ENCODE data around the gene KRTAP10-11.

DNA sequence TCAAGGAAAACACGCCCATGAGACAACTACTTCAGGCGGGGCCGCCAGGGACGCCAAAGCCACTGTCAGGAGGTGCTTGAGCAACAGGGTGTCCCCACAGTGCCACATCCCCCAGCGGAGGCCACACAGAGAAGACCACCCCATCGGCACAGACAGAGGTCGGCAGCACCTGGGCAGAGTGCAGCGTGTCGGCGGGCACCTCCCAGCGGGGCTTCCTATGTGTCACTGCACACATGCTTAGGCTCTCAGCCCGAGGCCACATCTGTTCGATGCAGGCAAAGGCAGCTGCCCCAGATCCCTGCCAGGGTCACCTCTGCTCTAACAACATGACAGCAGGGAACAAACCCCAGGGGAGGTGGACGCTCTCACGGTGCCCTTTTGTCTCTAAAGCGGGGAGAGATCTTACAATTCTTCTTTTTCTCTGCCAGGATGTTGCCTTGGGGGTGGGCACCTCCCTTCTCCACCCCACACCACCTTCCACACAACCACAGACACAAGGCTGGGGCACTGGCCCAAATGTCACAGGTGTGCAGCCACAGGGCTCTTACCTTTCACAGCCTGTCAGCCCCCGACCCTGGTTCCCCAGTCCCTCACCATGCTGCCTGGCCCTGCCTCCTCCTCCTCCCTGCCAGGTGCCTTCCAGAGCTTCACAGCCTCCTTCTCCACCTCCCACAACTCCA is 30.2 kb upstream of the KRTAP10-11 start:
- TF ChIP-seq YY1 (IDR thresholded peaks at IDR 0.05; ENCODE audit: low read depth) (no peak), REST (IDR thresholded peaks at IDR 0.05; ENCODE audit: low read depth, low read length) (no peak), POLR2AphosphoS5 (IDR thresholded peaks at IDR 0.05; ENCODE audit: low read depth, low read length) (no peak), FOSL2 (IDR thresholded peaks at IDR 0.05; ENCODE audit: borderline replicate concordance, low read depth) (no peak), RAD21 (IDR thresholded peaks at IDR 0.05; ENCODE audit: low read length) (no peak), FOXM1 (IDR thresholded peaks at IDR 0.05; ENCODE audit: low read depth) (no peak), TEAD4 (IDR thresholded peaks at IDR 0.05; ENCODE audit: borderline replicate concordance, insufficient read depth) (no peak), JUND (IDR thresholded peaks at IDR 0.05) (no peak), NRF1 (IDR thresholded peaks at IDR 0.05; ENCODE audit: low read depth, low read length) (no peak), NFIC (IDR thresholded peaks at IDR 0.05; ENCODE audit: borderline replicate concordance) (no peak), ELF1 (IDR thresholded peaks at IDR 0.05) (no peak)
- TF ChIP-seq, protein P1, sequence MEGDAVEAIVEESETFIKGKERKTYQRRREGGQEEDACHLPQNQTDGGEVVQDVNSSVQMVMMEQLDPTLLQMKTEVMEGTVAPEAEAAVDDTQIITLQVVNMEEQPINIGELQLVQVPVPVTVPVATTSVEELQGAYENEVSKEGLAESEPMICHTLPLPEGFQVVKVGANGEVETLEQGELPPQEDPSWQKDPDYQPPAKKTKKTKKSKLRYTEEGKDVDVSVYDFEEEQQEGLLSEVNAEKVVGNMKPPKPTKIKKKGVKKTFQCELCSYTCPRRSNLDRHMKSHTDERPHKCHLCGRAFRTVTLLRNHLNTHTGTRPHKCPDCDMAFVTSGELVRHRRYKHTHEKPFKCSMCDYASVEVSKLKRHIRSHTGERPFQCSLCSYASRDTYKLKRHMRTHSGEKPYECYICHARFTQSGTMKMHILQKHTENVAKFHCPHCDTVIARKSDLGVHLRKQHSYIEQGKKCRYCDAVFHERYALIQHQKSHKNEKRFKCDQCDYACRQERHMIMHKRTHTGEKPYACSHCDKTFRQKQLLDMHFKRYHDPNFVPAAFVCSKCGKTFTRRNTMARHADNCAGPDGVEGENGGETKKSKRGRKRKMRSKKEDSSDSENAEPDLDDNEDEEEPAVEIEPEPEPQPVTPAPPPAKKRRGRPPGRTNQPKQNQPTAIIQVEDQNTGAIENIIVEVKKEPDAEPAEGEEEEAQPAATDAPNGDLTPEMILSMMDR (IDR thresholded peaks at IDR 0.05): no peak
- TF ChIP-seq, protein P2, sequence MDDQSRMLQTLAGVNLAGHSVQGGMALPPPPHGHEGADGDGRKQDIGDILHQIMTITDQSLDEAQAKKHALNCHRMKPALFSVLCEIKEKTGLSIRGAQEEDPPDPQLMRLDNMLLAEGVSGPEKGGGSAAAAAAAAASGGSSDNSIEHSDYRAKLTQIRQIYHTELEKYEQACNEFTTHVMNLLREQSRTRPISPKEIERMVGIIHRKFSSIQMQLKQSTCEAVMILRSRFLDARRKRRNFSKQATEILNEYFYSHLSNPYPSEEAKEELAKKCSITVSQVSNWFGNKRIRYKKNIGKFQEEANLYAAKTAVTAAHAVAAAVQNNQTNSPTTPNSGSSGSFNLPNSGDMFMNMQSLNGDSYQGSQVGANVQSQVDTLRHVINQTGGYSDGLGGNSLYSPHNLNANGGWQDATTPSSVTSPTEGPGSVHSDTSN (IDR thresholded peaks at IDR 0.05): no peak

All from SK-N-SH (cell line).